PC-3 (cell line): ENCODE results near the gene QSER1.

ENCODE experiments used
- CTCF ChIP-seq: fragments of 300-600 bp; sonication (generic); conservative IDR thresholded peaks from 2 replicates; pipeline ENCODE4 v1.5.1; 2017; ENCODE audit warnings: antibody characterized with exemption, low read depth, mild to moderate bottlenecking, low read length
- EZH2 ChIP-seq: fragments of 300-600 bp; sonication (generic); IDR thresholded peaks from one replicate; pipeline ENCODE4 v1.6.1; 2017; ENCODE audit warnings: antibody characterized with exemption, mild to moderate bottlenecking, low read length; ENCODE audit not compliant: unreplicated experiment

- TF ChIP-seq CTCF (no peak), EZH2 (no peak)
These were observed 30.6 kb upstream of the QSER1 start for GRCh38 chr11:32861850-32862577.
